PFSK-1 (cell line): Measurements from ENCODE around the gene TM4SF18.

Experiments
- POLR2AphosphoS5 ChIP-seq: IDR thresholded peaks from 2 replicates; pipeline ENCODE4 v1.6.1; 2012; ENCODE audit warnings: low read depth, mild to moderate bottlenecking, control low read depth, low read length, moderate library complexity
- SIN3A ChIP-seq: IDR thresholded peaks from 2 replicates; pipeline ENCODE4 v1.6.1; 2012; ENCODE audit warnings: mild to moderate bottlenecking, low read length, moderate library complexity, borderline replicate concordance; ENCODE audit not compliant: insufficient read depth
- TAF1 ChIP-seq: IDR thresholded peaks from 2 replicates; pipeline ENCODE4 v1.6.1; 2012; ENCODE audit warnings: low read length, control low read depth, borderline replicate concordance; ENCODE audit not compliant: insufficient read depth
- TF ChIP-seq, protein P1 (sequence below), 2 experiments: IDR thresholded peaks; 2 replicates each; pipeline versions ENCODE4 v1.6.1 to v1.8.0; 2011 to 2012; ENCODE audit warnings: low read depth in 2 of 2, low read length in 2 of 2, control low read depth in 1 of 2, inconsistent platforms in 1 of 2, mild to moderate bottlenecking in 1 of 2, moderate library complexity in 1 of 2; ENCODE audit not compliant: insufficient read depth in 1 of 2

GRCh38 chr3:149343951-149344350, 10.5 kb upstream of the TM4SF18 start:
- TF ChIP-seq POLR2AphosphoS5, result no peak
- TF ChIP-seq, protein P1, sequence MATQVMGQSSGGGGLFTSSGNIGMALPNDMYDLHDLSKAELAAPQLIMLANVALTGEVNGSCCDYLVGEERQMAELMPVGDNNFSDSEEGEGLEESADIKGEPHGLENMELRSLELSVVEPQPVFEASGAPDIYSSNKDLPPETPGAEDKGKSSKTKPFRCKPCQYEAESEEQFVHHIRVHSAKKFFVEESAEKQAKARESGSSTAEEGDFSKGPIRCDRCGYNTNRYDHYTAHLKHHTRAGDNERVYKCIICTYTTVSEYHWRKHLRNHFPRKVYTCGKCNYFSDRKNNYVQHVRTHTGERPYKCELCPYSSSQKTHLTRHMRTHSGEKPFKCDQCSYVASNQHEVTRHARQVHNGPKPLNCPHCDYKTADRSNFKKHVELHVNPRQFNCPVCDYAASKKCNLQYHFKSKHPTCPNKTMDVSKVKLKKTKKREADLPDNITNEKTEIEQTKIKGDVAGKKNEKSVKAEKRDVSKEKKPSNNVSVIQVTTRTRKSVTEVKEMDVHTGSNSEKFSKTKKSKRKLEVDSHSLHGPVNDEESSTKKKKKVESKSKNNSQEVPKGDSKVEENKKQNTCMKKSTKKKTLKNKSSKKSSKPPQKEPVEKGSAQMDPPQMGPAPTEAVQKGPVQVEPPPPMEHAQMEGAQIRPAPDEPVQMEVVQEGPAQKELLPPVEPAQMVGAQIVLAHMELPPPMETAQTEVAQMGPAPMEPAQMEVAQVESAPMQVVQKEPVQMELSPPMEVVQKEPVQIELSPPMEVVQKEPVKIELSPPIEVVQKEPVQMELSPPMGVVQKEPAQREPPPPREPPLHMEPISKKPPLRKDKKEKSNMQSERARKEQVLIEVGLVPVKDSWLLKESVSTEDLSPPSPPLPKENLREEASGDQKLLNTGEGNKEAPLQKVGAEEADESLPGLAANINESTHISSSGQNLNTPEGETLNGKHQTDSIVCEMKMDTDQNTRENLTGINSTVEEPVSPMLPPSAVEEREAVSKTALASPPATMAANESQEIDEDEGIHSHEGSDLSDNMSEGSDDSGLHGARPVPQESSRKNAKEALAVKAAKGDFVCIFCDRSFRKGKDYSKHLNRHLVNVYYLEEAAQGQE (IDR thresholded peaks at IDR 0.05; ENCODE audit: insufficient read depth in 1 of 2, low read depth in 2 of 2, low read length in 2 of 2), result no peak
- TF ChIP-seq TAF1, result no peak
- TF ChIP-seq SIN3A, result no peak
